Right renal pelvis (tissue), 4 donors: ENCODE results near the gene BSN. TPM values are rescaled to one million over a fixed set of nuclear protein-coding genes. Genes with fewer than 3 reads are reported as not detected.
A peak's percentile ranks its signal among the peaks of the same experiment; 100 is the strongest.
"Not testable (repeated sequence)": the region's sequence is repeated elsewhere in the genome, so short reads cannot be mapped to it uniquely, and the experiment has no call there.

Experiments
- DNase-seq, 4 donors: peaks; one replicate each; pipeline ENCODE4 v3.0.0-alpha.2; 2013; ENCODE audit warnings: low read depth in 4 of 4, low spot score in 3 of 4, missing footprints in 1 of 4
- polyA plus RNA-seq, 4 donors: library from polyadenylated mRNA; unstranded; fragments of 120-200 nt; gene quantifications; one replicate each; pipeline ENCODE4 v1.2.1, GENCODE V29; 2013; ENCODE audit not compliant: insufficient read length in 4 of 4

Gene BSN
- polyA plus RNA-seq, 4 donors: 0.98 to 1.8 (median 1.5) TPM

DNA sequence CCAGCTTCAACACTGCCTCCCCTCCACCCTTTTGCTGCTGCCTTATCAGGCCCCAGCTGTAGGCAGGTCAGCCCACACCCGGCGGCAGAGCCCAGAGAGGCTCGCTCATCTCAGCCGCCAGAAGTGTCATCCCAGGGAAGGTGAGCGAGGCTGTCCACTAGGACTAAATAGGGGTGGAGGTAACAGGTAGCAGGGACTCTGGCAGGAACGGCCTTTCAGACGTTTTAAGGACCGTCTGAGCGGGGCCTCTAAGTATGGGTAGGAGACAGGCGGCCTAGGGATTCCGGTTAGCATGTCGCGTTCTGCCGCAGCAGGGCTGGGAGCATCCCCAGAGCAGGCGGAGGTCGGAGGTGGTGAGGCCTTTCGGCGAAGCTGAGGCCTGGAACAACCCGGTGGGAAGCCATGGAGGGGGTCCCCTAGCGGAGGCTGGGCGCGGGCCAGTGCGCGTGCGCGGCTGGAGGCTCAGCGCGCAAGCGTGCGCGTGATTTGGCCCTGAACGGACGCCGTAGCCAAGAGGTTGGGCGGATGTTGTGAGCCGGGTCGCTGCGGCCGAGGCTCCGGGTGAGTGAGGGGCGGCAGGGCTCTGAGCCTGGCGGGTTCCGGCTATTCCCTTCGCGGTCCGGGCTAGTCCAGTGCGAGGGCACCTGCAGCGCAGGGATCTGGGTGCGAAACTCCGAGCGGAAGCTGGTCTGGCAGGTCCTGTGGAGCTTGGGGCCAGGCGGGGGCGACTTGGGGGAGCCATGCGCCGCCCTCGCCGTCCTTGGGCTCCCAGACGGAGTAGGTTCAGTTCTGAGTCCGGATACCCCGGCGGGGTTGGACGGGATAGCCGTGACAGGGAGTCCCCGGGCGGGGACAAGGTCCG is 135.0 kb downstream of the BSN start, which contains the start of the genes MST1 and RNF123:
MST1 (minus strand) TSS at position 429 of the 862 bp plus-strand sequence. CDS start 783 bp downstream, outside the sequence.
RNF123 (plus strand) TSS at position 512 of the 862 bp plus-strand sequence. CDS start 1,609 bp downstream, outside the sequence.
- peak; percentile 85 to 92 (median 88) for DNase-seq

DNA sequence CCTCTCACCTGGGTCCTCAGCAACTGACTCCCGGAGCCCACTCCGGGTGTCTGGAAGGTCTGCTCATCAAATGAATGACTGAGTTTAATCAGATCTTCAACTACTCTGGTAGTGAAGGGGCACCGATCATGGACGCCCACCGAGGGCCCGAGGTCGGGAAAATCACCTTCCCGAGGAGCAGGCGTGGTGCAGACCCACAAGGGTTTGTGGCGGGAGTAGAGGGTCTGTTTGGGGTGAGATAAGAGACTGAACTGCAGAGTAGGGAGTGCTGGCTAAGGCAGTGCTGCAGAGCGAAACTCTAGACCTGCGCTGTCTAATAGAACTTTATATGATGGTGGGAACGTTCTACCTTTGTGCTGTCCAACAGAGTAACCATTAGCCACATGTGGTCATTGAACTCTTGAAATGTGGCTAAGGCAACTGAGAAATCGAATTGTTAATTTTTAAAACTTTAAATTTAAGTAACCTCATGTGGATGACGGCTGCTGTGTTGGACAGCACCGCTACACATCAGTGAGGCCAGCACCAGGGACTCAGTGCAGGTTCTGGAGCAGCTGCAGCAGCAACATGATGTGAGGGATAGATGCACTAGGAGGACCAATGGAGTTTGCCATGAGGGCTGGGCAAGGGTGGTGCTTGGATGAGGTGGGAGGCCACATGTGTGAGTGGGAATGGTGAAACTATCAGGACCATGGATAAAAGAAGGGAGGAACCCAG is 135.8 kb downstream of the BSN start:
- DNase-seq: not testable (repeated sequence)

DNA sequence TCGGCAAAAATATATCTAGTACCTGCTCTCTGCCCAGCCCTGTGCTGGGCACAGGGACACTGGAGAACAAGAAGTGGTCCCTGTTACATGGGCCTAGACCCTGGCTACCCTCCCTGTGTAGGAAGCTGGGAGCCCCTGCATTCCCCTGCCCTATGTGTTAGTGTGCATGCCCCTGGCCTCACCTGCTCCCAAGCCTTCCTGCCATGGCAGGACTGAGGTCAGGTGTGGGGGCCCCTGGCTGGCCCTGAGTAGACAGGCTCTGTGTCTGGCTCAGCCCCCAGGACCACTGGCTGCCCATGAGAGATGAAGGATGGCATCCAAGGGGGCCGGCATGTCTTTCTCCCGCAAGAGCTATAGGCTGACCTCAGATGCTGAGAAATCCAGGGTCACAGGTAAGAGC is 136.6 kb downstream of the BSN start:
- DNase-seq: not testable (repeated sequence)

DNA sequence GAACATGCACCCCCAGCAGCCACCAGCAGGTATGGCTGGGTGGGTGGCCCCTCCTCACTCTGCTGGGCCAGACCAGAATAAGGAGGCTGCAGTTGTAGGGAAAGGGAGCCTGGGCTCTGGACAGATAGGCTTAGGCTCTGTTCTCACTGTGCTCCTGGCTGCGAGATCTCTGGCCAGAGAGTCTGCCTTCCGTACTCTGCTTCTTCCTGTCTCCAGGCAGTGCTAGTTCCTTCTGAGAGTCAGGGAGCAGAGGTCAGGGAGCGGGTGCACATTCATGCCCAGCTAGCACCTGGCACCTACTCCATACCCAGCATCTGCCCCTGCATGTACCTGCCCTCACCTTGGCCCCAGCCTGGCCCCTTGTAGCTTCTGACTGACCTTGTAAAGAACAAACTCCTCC is 137.2 kb downstream of the BSN start:
- DNase-seq: not testable (repeated sequence)

DNA sequence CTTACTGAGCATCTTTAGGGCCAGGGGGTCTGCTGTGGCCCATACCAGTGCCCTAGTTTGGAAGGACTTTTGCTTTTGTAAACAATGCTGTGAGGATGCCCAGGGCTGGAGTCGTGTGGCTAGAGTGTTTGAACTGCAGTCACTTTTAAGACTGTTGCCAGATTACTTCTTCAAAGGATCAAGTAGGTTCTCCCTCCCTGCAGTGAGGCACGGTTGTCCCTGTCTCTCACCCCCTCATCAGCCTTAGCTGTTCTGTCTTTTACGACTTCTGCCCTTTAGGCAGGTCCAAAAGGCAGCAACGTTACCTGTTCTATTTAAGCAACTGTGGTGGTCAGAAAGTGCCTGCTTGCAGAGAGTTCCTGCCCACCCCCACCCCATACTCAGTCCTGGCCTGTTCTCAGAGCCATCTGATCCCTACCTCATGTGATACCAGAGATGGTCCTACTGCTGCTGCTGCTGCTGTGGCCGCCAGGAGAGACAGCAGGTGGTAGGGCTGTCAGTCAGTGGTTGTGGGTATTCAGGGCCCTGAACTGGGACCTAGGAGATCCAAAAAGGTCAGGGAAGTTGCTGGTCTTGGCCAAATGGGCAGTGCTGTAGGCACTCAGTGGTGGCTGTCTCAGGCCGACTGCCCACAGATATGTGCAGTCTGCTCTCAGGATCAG is 140.3 kb downstream of the BSN start:
- not testable (repeated sequence) for DNase-seq

DNA sequence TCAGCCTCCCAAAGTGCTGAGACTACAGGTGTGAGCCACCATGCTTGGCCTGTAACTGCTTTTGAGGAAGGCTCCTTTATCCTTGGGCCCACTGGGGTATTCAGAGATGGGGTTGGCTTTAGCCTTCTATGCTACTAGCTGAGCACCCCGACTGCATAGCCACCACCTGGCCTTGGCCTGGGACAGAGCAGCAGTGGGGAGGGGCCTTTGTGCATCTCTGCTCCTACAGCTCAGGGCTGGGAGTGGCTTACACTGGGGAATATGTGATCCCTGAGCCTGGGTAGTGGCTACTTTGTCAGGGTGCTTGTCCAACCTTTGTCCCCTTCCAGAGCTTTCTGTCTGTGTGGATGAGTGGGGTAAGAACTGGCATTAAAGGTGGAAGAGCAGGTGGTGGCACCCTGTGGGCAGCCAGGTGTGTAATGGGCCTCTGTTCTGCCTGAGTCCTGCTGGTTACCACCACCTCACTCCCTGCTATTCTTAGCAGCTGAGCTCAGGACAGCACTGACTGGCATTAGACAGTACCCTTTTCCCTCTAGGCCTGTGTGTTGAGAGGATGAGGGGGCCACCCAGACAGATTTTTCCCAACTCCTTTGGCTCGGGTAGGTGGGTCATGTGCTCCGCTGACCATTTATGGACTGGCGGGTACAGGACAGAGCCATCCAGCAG is 141.2 kb downstream of the BSN start:
- DNase-seq: not testable (repeated sequence)

DNA sequence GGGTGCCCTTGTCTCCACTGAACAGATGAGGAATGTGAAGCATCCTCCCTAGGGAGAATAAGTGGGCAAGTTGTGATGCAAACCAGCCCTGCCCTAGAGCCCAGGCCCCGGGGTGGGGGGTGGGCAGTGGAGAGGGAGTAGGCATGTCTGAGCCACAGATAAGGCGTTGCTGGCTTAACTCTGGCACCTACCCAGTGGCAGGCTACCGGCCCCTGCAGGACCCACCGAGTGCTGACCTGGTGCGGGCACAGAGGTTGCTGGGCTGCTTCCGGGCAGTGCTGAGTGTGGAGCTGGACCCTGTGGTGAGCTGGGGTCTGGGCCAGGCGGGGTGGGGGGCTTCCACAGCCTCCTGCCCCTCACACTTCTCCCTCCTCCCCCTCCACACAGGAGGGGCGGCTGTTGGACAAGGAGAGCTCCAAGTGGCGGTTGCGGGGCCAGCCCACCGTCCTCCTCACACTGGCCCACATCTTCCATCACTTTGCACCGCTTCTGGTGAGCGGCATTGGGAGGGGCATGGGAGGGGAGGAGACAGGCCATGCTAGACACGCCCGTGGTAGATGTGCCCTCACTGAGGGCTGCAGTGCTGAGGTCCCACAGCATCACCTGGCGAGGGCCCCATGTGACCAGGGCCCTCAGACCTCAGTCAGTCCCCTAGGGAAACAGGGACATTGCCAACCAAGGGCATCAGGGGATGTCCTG is 145.2 kb downstream of the BSN start:
- no peak for DNase-seq

DNA sequence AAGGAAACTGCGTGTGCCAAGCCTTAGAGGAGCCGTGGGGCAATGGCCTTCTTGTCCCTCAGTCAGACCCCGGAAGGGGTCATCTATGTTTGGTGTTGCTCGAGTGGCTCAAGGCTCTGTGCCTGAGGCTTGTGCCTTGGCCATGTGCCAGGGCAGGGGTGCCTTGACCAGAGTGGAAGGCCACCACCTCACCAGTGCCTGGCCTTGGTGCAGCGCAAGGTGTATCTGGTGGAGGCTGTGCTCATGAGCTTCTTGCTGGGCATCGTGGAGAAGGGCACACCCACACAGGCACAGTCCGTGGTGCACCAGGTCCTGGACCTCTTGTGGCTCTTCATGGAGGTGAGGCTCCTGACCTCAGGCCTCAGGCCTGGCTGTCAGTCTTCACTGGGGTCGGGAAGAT is 145.7 kb downstream of the BSN start:
- no peak for DNase-seq

DNA sequence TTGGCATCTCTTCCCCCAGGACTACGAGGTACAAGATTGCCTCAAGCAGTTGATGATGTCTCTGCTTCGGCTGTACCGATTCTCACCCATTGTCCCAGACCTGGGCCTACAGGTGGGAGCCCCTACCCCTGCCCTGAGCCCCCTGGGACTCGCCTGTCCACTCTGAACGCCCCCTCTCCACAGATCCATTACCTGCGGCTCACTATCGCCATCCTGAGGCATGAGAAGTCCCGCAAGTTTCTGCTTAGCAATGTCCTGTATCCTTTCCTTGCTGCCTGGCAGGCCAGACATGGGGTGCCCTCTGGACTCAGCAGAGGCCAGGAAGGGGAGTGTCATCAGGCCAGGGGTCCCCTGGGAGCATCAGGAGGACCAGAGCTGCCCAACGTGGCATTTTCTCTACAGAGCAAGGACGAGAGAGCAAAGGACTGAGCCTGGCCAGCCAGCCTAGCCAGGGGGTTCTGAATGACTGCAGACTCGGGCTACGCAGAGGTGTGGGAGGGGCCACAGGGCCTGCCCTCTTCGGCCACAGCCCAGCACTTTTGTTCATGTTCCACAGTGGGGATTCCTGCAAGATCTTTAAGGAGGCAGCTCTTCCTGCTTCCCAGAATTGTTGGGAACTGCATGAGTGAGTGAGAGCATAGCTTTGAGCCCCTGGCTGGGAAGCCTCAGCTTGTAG is 146.3 kb downstream of the BSN start:
- DNase-seq: no peak

DNA sequence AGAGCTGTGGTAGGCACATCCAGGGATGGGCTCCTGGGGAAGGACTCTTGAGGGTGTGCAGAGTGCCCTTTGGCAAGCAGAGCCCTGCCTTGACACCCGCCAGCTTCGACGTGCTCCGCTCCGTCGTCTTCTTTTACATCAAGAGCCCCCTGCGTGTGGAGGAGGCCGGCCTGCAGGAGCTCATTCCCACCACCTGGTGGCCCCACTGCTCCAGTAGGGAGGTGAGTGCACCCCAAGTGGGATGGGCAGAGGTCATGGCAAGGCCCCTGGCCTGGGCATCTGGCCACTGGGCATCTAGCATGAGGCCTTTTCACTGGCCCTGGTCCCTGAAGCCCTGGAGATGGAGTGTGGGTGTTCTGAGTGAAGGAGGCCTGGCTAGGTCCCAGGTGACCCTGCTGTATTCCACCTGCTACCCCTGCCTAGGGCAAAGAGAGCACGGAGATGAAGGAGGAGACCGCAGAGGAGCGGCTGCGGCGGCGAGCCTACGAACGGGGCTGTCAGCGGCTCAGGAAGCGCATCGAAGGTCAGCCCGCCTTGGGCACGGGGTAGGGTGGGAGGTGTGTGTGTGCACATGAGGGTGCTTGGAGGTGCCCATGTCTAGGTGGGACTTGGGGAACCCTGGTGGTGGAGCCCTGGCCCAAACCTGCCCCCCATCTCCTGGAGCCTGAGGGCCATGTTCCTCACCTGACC is 147.3 kb downstream of the BSN start:
- DNase-seq: no peak

DNA sequence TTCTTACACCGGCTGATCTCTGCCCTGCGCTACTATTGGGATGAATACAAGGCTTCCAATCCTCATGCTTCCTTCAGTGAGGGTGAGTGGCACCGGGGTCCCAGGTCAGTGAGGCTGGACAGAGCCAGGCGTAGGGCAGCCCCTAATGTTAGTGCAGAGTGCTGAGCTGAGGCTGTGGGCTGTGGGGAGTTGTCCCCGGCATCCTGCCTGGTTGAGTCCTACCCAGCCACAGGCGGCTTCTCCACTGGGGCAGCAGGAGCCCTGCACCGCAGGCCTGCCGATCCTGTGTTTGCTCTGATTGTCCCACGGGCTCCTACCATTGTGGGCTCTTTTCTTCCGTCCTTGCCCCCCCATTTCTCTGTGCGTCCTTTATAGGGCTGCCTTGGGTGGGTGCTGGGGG is 148.4 kb downstream of the BSN start:
- DNase-seq: no peak

DNA sequence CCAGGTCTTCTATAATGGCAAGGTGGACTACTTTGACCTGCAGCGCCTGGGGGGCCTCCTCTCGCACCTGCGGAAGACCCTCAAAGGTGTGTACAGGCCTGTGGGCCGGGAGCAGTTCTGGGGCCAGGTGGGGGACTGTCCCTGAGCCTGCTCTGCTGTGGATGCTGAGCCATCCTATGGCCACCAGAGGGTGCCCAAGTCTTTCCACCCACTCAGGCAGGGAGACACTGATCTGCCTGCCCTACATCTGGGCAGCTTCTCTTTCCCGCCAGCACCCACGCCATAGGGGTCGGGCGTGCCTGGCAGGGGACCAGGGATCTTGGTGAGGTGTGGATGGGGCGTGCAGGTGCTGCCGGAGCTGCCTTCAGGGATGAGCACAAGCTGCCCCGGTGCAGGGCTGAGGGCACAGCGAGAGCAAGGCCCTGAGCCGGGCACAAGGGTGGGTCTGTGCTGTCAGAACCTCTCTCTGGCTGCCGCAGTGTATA is 149.2 kb downstream of the BSN start:
- DNase-seq: no peak

DNA sequence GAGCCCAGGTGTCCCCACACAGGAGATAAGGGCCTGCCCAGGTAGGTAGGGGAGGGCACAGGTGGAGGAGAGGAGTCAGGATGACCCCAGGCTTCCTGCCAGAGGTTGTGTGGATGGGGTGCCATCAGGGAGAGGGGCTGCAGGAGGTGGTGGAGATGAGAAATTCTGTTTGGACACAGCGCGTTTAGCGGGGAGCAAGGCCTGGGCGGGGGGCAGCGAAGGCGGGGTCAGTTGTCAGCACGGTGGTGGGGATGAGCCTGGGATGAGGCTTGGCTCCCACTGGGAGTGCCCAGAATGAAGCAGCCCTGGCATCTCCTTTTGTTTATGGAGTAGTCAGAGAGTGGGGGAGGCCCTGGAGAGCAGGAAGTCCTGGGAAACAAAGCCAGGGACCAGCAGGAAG is 149.7 kb downstream of the BSN start:
- DNase-seq: no peak

DNA sequence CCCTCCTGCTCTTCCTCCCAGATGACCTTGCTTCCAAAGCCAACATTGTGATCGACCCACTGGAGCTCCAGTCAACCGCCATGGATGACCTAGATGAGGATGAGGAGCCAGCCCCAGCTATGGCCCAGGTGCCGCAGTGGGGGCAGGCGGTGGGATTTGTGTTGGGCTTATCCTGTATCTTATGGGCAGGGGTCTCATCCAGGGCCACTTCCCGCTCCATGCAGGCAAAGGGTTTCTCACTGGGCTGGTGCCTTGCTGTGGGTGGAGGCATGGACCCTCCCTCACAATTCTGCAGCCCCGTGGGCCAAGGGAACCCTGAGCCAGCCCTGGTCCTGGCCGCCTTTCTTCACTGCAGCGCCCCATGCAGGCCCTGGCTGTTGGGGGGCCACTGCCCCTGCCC is 150.4 kb downstream of the BSN start:
- no peak for DNase-seq

DNA sequence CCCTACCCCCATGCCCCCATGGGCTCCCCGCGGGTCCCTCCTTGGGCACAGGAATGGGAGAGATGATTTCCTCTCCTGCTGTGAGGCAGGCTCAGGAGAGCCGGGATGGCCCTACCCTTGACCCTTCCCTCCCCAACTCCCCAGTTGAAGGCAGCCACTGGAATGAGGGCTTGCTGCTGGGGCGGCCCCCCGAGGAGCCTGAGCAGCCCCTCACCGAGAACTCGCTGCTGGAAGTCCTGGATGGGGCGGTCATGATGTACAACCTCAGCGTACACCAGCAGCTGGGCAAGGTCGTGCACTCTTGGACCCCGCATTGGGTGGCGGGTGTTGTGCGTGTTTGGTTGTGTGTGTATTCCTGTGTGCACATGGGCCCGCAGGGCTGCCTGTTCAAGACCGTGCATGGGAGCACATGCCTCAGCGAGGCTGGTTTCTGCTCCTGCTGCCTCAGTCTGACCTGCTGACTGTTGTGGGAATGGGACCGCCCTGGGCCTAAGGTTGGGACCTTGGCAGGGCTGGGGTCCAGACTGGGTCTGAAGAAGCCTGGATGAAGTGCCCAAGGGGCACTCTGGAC is 151.2 kb downstream of the BSN start:
- no peak for DNase-seq

DNA sequence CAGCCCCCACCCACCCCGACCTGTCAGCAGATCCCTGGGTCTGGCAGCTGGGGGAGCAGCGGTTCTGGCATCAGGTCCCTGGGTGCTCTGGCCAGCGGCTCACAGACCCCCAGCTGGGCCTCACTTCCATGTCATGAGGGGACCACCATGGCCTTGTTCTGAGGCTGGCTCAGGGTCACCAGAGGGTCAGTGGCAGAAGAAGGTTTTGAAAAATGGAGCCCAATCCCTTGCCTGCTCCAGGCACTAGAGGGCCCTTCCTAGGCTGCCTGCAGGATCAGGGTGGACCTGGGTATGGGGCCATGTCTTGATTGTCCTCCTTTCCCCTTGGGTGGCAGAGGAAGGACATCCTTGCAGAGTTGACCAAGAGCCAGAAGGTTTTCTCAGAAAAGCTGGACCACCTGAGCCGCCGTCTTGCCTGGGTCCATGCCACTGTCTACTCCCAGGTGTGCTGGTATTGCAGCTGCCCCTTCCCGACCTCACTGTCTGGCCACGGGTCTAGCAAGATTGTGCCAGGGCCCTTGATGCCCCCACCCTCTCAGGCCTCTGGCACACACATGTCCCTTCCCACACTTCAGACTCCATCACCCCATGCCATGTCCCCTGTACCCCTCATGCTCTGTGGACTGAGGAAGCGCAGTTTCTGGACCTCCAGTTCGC is 152.3 kb downstream of the BSN start:
- no peak for DNase-seq

DNA sequence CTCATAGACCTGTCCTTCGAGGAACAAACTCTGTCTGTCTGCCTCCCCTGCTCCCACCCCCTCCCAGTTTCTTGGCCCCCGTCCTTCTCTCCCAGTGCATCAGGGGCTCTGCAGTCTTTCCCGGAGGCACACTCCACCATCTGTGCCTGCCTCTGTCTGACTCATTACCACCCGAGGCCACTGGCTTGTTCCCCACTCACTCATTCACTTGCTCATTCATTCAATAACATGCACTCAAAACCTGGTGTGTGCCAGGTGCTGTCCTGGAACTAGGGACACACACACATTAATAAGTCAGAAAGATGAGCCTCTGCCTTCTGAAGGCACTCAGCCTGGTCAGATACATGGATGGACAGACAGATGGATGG is 152.8 kb downstream of the BSN start:
- no peak for DNase-seq

DNA sequence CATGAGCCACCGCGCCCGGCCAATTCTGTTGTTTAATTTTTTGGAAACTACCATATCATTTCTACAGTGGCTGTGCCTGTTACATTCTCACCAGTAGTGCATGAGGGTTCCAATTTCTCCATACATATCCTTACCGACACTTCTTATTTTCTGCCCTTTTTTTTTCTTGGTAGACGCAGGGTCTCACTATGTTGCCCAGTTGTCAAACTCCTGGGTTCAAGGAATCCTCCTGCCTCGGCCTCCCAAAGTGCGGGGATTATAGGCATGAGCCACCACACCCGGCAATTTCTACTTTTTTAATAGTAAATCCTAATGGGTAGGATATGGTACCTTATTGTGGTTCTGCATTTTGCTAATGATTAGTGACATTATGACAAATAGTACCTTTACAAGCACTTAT is 155.6 kb downstream of the BSN start:
- no peak for DNase-seq
